Measurements from ENCODE around the gene PDS5B.

PDS5B gene

DNA sequence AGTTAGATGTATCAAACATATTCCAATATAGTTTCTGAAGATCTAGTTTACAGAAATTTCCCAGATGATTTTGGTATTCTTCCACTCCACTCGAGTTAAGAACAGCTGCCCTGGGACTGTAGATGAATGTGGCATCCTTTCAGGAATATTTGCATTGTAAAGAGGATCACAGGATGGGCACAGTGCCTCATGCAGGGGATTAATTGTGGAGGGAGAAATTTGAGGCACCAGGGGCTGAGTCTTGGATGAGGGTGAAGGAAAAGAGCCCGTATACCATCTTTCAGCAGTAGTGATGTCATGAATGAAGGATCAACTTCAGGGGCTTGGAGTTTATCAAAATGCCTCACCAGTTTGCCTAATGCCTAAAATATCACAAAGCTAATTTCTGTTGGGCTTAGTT is 4.0 kb upstream of the PDS5B start:
- no peak overlapping the region for H3K27ac Mint-ChIP-seq
- H3K4me3 Mint-ChIP-seq = no peak overlapping the region
- DNase-seq (no peak), ATAC-seq (no peak)
- peaks cover 2% of the 10 kb centered on the region for H3K36me3 Mint-ChIP-seq (ENCODE audit: low read depth)
- H3K27me3 Mint-ChIP-seq = peaks cover 4% of the 10 kb centered on the region
- peaks cover 7% of the 10 kb centered on the region for H3K4me1 Mint-ChIP-seq
- H3K9me3 Mint-ChIP-seq = peaks cover 3% of the 10 kb centered on the region

GRCh38 chr13:32582991-32583390 is 3.3 kb upstream of the PDS5B start:
- DNase-seq = no peak
- Mint-ChIP-seq H3K4me1 (peaks cover 11% of the 10 kb centered on the region), H3K4me3 (no peak overlapping the region), H3K27ac (no peak overlapping the region), H3K36me3 (ENCODE audit: low read depth) (peaks cover 4% of the 10 kb centered on the region), H3K27me3 (peaks cover 4% of the 10 kb centered on the region), H3K9me3 (no peaks in the 10 kb centered on the region)
- no peak for ATAC-seq

- Mint-ChIP-seq H3K27ac (peak overlapping the region; percentile 50), H3K27me3 (peaks cover 4% of the 10 kb centered on the region), H3K36me3 (ENCODE audit: low read depth) (peaks cover 4% of the 10 kb centered on the region), H3K4me1 (peaks cover 36% of the 10 kb centered on the region), H3K9me3 (no peaks in the 10 kb centered on the region), H3K4me3 (peak overlapping the region; percentile 82)
- ATAC-seq = no peak
- peak; percentile 16 for DNase-seq
These were observed 637 bp upstream of the PDS5B start for GRCh38 chr13:32585550-32586079.

DNA sequence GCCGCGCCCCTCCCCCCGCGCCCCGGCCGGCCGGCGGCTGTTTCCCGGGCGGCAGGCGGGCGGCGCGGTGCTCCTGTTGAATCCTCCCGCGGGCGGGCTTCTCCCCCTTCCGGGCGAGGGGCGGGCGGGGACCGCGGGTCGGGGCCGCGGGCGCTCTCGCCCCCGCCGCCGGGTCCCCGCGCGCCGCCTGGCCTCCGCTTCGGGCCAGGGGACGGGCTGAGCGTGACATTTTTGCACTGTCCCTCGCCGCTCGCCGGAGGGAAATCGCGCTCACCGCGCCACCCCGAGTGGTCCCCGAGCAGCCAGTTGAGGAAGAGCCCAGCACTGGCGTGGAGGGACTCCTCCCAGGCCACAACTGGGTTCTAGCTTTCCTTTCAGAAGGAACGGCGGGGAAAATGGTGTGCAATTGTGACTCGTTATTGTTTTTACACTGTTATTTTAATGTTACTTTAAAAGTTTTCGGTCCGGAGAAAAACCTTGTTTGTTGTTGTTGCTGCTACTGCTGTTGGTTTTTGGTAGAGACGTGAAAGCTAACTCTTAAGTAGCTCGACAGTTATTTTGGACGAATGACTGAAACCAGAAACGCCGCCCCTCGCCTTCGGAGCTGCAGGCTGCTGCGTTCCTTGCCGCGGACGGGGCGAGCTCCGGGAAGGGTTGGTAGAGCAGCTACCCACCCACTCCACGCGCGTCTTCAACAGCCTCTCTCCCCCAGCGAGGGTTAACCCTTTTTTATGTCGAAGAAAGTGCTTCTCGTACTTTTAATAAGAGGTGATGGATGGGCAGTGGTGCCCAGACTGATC is 959 bp downstream of the PDS5B start:
- H3K27me3 Mint-ChIP-seq = peaks cover 4% of the 10 kb centered on the region
- peak overlapping the region; percentile 92 for H3K27ac Mint-ChIP-seq
- H3K4me3 Mint-ChIP-seq = peak overlapping the region; percentile 92
- peak; percentile 45 for ATAC-seq
- peak; percentile 66 for DNase-seq
- peaks cover 4% of the 10 kb centered on the region for H3K36me3 Mint-ChIP-seq (ENCODE audit: low read depth)
- H3K9me3 Mint-ChIP-seq = no peaks in the 10 kb centered on the region
- peaks cover 41% of the 10 kb centered on the region for H3K4me1 Mint-ChIP-seq

DNA sequence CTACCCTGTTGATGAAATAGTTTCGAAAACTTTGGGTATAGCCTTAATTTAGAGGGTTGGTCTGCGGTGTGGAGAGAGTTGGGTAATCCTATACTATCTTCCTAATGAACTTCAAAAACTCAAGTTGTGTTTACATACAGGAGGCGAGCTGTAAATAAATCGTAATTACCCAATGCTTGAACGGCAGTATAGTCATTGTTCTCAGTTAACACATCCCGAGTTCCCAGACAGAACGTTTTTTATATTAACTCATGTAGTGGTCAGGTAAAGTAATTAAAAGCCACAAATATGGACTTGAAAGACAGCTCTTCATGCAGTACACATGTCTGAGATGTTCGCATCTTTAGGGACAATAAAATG is 1.5 kb downstream of the PDS5B start:
- Mint-ChIP-seq H3K27me3 (peaks cover 4% of the 10 kb centered on the region), H3K4me1 (peaks cover 46% of the 10 kb centered on the region), H3K4me3 (peak overlapping the region; percentile 92), H3K9me3 (no peaks in the 10 kb centered on the region), H3K27ac (peak overlapping the region; percentile 92), H3K36me3 (ENCODE audit: low read depth) (peaks cover 4% of the 10 kb centered on the region)
- no peak for ATAC-seq
- DNase-seq = no peak

GRCh38 chr13:32588736-32589135 is 2.5 kb downstream of the PDS5B start:
- no peak overlapping the region for H3K27ac Mint-ChIP-seq
- no peaks in the 10 kb centered on the region for H3K9me3 Mint-ChIP-seq
- H3K36me3 Mint-ChIP-seq (ENCODE audit: low read depth) = peaks cover 4% of the 10 kb centered on the region
- H3K27me3 Mint-ChIP-seq = peaks cover 2% of the 10 kb centered on the region
- peaks cover 52% of the 10 kb centered on the region for H3K4me1 Mint-ChIP-seq
- ATAC-seq = no peak
- peak overlapping the region; percentile 92 for H3K4me3 Mint-ChIP-seq
- DNase-seq = no peak

- ATAC-seq (no peak), DNase-seq (no peak)
- Mint-ChIP-seq H3K4me1 (peaks cover 59% of the 10 kb centered on the region), H3K27ac (no peak overlapping the region), H3K36me3 (ENCODE audit: low read depth) (peaks cover 4% of the 10 kb centered on the region), H3K9me3 (no peaks in the 10 kb centered on the region), H3K27me3 (peaks cover under 1% of the 10 kb centered on the region), H3K4me3 (peak overlapping the region; percentile 92)
These were observed 3.2 kb downstream of the PDS5B start for GRCh38 chr13:32589471-32589870.

DNA sequence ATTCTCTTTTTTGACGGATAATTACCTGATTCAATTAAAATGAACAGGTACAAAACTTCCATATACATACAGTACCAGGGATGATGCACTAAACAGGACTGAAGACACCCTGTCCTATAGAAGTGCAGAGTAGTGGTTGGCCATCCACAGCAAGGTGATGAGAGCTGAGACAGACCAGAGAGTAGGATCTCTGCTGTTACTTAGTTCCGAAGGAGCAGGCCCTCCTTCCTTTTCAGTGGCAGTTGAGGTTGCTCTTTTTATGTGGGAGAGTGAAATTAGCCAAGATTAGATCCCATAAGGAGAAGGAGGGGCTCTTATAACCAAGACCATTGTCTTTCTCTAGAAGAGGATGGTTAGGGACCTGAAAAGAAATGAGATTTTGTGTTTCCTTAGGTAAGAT is 4.0 kb downstream of the PDS5B start:
- Mint-ChIP-seq H3K27ac (no peak overlapping the region), H3K9me3 (no peaks in the 10 kb centered on the region), H3K27me3 (no peaks in the 10 kb centered on the region), H3K4me1 (peaks cover 62% of the 10 kb centered on the region), H3K4me3 (no peak overlapping the region), H3K36me3 (ENCODE audit: low read depth) (peaks cover 4% of the 10 kb centered on the region)
- ATAC-seq (no peak), DNase-seq (no peak)

DNA sequence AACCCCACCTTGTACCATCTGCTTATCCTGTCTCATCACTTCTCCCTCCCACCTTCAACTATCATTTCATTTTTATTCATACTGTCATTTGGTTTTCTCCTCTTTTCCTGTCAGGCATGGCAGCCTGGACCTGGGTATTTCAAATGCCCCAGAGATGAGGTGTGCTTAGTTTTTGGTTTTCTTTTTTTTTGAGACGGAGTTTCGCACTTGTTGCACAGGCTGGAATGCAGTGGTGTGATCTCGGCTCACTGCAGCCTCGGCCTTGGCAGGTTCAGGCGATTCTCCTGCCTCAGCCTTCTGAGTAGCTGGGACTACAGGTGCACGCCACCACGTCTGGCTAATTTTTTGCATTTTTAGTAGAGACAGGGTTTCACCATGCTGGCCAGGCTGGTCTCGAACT is 5.8 kb downstream of the PDS5B start:
- Mint-ChIP-seq H3K4me3 (no peak overlapping the region), H3K27me3 (no peaks in the 10 kb centered on the region), H3K9me3 (no peaks in the 10 kb centered on the region), H3K27ac (no peak overlapping the region), H3K4me1 (peaks cover 68% of the 10 kb centered on the region), H3K36me3 (ENCODE audit: low read depth) (peaks cover 10% of the 10 kb centered on the region)
- no peak for ATAC-seq
- DNase-seq = no peak

DNA sequence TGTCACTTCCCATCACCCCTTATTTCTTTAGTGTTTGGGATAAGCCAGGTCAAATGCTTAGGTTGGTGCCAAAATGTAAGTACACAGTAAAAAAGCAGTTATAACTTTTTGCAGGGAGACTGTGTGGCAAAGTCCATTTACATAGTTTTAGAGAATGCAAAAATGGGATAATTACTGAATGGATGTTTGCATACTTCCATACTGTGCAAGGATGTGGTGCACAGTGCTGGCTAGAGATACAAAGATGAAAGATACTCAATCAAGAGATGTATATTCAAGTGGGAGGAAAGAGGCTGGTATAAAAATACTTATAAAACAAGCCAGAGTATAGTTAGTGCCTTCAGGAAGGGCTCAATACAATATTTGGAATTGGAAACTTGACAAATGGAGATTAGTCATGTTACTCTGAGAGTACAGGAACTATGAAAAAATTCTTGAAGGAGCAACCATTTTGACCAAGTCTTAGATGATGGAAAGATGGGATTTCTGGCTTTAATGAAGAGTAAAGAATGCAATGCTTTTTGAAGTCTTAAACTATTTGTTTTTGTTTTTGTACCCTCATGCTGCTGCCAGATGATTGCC is 8.0 kb downstream of the PDS5B start:
- H3K36me3 Mint-ChIP-seq (ENCODE audit: low read depth) = peaks cover 5% of the 10 kb centered on the region
- H3K9me3 Mint-ChIP-seq = no peaks in the 10 kb centered on the region
- DNase-seq (no peak), ATAC-seq (no peak)
- no peak overlapping the region for H3K4me3 Mint-ChIP-seq
- H3K4me1 Mint-ChIP-seq = peaks cover 51% of the 10 kb centered on the region
- H3K27me3 Mint-ChIP-seq = no peaks in the 10 kb centered on the region
- no peak overlapping the region for H3K27ac Mint-ChIP-seq

DNA sequence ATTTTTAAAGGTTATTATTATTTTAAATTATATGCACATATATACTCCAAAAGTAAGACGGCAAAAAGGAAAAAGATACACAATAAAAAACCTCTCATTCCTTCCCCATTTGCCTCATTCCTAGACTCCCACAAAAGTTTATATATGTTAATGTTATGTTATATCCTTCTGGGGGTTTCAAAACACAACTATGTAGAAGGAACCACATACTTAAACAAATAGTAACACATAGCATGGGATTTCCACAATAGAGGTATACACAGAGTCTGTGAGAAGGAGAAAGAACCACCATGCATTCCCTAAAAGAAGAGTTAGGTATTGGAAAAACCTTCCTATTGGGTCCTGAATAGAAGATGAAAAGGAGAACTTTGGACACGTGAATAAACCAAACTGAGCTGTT is 9.1 kb downstream of the PDS5B start:
- Mint-ChIP-seq H3K36me3 (ENCODE audit: low read depth) (peaks cover 5% of the 10 kb centered on the region), H3K4me1 (peaks cover 48% of the 10 kb centered on the region), H3K9me3 (peaks cover 5% of the 10 kb centered on the region), H3K27ac (no peak overlapping the region), H3K4me3 (no peak overlapping the region), H3K27me3 (no peaks in the 10 kb centered on the region)
- DNase-seq = no peak
- no peak for ATAC-seq

- Mint-ChIP-seq H3K4me1 (peaks cover 44% of the 10 kb centered on the region), H3K36me3 (ENCODE audit: low read depth) (peaks cover 10% of the 10 kb centered on the region), H3K27me3 (no peaks in the 10 kb centered on the region), H3K4me3 (no peak overlapping the region), H3K27ac (no peak overlapping the region), H3K9me3 (peaks cover 14% of the 10 kb centered on the region)
- DNase-seq (no peak), ATAC-seq (no peak)
These were observed 14.6 kb downstream of the PDS5B start for GRCh38 chr13:32600890-32601289.

GRCh38 chr13:32609428-32609827 is 23.2 kb downstream of the PDS5B start:
- H3K27me3 Mint-ChIP-seq = no peaks in the 10 kb centered on the region
- DNase-seq (no peak), ATAC-seq (no peak)
- H3K4me3 Mint-ChIP-seq = no peak overlapping the region
- no peak overlapping the region for H3K27ac Mint-ChIP-seq
- peaks cover 27% of the 10 kb centered on the region for H3K9me3 Mint-ChIP-seq
- H3K36me3 Mint-ChIP-seq (ENCODE audit: low read depth) = peaks cover 28% of the 10 kb centered on the region
- peaks cover 43% of the 10 kb centered on the region for H3K4me1 Mint-ChIP-seq

DNA sequence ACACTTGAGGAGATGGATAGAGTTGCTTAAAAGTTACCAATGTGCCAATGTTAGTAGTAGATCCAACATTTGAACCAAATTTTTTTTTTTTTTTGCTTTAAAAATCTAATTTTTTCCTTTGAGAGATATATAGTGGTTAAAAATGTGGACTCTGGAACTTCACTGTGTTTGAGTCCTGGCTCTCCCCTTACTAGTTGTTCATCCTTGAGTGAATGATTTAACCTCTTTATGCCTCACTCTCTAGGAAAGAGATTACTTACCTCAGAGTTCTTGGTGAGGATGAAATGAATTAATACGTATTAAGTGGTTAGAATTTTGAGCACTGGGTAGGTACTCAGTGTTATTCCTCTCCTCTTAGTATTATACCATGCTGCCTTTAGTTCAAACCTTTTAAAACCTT is 24.3 kb downstream of the PDS5B start:
- Mint-ChIP-seq H3K9me3 (peaks cover 23% of the 10 kb centered on the region), H3K4me1 (peaks cover 43% of the 10 kb centered on the region), H3K36me3 (ENCODE audit: low read depth) (peaks cover 30% of the 10 kb centered on the region), H3K4me3 (no peak overlapping the region), H3K27ac (no peak overlapping the region), H3K27me3 (no peaks in the 10 kb centered on the region)
- ATAC-seq = no peak
- no peak for DNase-seq

DNA sequence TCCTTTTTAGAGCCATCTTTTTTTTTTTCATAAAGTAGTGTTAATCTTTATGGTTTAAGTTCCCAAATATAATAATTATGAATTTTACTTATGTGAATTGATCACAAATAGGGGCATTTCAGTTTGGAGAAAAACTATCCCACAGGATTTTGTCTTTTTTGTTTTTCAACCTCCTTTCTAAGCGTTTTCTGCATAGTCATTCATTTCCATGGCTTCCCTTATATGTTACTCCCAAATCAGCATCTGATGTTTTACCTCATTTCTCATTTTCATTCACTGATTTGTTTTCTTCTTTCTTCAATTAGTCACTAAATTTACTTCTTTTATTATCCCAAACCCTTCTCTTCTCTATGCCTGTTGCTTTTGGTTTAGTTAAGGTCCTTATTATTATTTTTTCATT is 24.7 kb downstream of the PDS5B start:
- Mint-ChIP-seq H3K9me3 (peaks cover 22% of the 10 kb centered on the region), H3K4me3 (no peak overlapping the region), H3K36me3 (ENCODE audit: low read depth) (peaks cover 30% of the 10 kb centered on the region), H3K4me1 (peaks cover 43% of the 10 kb centered on the region), H3K27ac (no peak overlapping the region), H3K27me3 (no peaks in the 10 kb centered on the region)
- ATAC-seq (no peak), DNase-seq (no peak)

Data from activated naive CD8-positive, alpha-beta T cell treated with anti-CD3 and anti-CD28 coated beads, Interleukin-2, amount 50 U/mL, for 24 hours (primary cell).